Measurements from ENCODE around the gene DSCAML1. TPM values are rescaled to one million over a fixed set of nuclear protein-coding genes. Genes with fewer than 3 reads are reported as not detected.

The DSCAML1 gene
- total RNA-seq, 1 experiment from 2014 or later, result 0.90 TPM

DNA sequence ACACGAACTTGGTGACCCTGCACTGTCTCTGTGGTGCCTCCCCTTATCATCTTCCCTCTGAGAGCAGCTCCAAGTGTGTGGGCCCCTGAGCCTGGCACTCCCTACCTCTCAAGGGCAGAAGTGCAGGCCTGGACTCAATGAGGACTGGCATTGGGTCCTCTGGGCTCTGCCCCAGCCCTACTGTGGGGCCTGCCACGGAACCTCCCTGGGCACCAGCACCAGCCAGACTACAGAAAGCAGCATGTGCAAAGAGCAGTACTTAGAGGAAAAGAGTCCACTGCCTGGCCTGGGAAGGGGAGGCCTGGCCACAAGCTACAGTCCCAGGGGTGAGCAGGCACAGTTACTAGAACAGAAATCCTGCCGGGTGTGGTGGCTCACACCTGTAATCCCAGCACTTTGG, 222.5 kb downstream of the DSCAML1 start:
- ChIA-PET CTCF (interaction anchor here (1.1 kb wide), 1 partner anchor 131 kb away, joined by 3 read pairs; no protein-coding TSS in a partner anchor), POLR2A (no interaction called here)
- Mint-ChIP-seq H3K27ac (no peak overlapping the region), H3K4me1 (no peaks in the 10 kb centered on the region), H3K36me3 (no peaks in the 10 kb centered on the region), H3K4me3 (no peak overlapping the region), H3K9me3 (0 out of 2 replicates have a peak, but pooled peaks cover under 1% of the 10 kb centered on the region), H3K27me3 (ENCODE audit: low read depth) (no peaks in the 10 kb centered on the region)
- ATAC-seq (no peak), DNase-seq (ENCODE audit: low spot score) (no peak)
- TF ChIP-seq, protein P1, sequence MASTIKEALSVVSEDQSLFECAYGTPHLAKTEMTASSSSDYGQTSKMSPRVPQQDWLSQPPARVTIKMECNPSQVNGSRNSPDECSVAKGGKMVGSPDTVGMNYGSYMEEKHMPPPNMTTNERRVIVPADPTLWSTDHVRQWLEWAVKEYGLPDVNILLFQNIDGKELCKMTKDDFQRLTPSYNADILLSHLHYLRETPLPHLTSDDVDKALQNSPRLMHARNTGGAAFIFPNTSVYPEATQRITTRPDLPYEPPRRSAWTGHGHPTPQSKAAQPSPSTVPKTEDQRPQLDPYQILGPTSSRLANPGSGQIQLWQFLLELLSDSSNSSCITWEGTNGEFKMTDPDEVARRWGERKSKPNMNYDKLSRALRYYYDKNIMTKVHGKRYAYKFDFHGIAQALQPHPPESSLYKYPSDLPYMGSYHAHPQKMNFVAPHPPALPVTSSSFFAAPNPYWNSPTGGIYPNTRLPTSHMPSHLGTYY (CRISPR knock-in tag; IDR thresholded peaks at IDR 0.05), result no peak

DNA sequence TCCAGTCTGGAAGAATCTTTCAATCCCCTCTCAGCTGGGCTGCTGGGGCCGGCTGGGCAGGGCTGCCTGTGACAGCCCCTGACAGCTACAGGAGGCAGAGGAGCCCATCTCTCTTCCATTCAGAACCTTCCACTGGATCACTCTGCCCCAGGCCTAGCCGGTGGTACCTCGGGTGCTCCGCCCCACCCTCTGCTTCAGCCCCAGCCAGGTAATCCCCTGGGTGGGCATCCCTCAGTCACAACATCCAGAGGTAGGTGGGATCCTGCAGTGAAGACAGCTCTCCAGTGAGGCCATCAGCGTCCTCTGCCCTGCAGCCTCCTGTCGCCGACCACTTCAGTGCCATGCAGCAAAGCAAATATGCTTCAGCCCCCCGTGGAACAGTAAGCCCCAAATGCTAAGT, 223.7 kb downstream of the DSCAML1 start:
- Mint-ChIP-seq H3K36me3 (no peaks in the 10 kb centered on the region), H3K9me3 (0 out of 2 replicates have a peak, but pooled peaks cover 4% of the 10 kb centered on the region), H3K4me1 (no peaks in the 10 kb centered on the region), H3K4me3 (no peak overlapping the region), H3K27ac (no peak overlapping the region), H3K27me3 (ENCODE audit: low read depth) (no peaks in the 10 kb centered on the region)
- DNase-seq (ENCODE audit: low spot score) (no peak), ATAC-seq (no peak)
- TF ChIP-seq NFE2L1 (CRISPR knock-in tag; IDR thresholded peaks at IDR 0.05) (no peak), OVOL2 (CRISPR knock-in tag; IDR thresholded peaks at IDR 0.05; ENCODE audit: borderline replicate concordance) (no peak), CREM (CRISPR knock-in tag; IDR thresholded peaks at IDR 0.05) (no peak), NR3C1 (CRISPR knock-in tag; conservative IDR thresholded peaks at IDR 0.05; ENCODE audit: low read depth) (no peak)
- TF ChIP-seq, protein P2, sequence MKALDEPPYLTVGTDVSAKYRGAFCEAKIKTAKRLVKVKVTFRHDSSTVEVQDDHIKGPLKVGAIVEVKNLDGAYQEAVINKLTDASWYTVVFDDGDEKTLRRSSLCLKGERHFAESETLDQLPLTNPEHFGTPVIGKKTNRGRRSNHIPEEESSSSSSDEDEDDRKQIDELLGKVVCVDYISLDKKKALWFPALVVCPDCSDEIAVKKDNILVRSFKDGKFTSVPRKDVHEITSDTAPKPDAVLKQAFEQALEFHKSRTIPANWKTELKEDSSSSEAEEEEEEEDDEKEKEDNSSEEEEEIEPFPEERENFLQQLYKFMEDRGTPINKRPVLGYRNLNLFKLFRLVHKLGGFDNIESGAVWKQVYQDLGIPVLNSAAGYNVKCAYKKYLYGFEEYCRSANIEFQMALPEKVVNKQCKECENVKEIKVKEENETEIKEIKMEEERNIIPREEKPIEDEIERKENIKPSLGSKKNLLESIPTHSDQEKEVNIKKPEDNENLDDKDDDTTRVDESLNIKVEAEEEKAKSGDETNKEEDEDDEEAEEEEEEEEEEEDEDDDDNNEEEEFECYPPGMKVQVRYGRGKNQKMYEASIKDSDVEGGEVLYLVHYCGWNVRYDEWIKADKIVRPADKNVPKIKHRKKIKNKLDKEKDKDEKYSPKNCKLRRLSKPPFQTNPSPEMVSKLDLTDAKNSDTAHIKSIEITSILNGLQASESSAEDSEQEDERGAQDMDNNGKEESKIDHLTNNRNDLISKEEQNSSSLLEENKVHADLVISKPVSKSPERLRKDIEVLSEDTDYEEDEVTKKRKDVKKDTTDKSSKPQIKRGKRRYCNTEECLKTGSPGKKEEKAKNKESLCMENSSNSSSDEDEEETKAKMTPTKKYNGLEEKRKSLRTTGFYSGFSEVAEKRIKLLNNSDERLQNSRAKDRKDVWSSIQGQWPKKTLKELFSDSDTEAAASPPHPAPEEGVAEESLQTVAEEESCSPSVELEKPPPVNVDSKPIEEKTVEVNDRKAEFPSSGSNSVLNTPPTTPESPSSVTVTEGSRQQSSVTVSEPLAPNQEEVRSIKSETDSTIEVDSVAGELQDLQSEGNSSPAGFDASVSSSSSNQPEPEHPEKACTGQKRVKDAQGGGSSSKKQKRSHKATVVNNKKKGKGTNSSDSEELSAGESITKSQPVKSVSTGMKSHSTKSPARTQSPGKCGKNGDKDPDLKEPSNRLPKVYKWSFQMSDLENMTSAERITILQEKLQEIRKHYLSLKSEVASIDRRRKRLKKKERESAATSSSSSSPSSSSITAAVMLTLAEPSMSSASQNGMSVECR (CRISPR knock-in tag; IDR thresholded peaks at IDR 0.05; ENCODE audit: borderline replicate concordance), result no peak
- TF ChIP-seq, protein P3, sequence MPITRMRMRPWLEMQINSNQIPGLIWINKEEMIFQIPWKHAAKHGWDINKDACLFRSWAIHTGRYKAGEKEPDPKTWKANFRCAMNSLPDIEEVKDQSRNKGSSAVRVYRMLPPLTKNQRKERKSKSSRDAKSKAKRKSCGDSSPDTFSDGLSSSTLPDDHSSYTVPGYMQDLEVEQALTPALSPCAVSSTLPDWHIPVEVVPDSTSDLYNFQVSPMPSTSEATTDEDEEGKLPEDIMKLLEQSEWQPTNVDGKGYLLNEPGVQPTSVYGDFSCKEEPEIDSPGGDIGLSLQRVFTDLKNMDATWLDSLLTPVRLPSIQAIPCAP (CRISPR knock-in tag; IDR thresholded peaks at IDR 0.05), result no peak
- TF ChIP-seq, protein P4, sequence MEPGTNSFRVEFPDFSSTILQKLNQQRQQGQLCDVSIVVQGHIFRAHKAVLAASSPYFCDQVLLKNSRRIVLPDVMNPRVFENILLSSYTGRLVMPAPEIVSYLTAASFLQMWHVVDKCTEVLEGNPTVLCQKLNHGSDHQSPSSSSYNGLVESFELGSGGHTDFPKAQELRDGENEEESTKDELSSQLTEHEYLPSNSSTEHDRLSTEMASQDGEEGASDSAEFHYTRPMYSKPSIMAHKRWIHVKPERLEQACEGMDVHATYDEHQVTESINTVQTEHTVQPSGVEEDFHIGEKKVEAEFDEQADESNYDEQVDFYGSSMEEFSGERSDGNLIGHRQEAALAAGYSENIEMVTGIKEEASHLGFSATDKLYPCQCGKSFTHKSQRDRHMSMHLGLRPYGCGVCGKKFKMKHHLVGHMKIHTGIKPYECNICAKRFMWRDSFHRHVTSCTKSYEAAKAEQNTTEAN (CRISPR knock-in tag; IDR thresholded peaks at IDR 0.05), result no peak
- CTCF ChIA-PET, result interaction anchor here (0.5 to 2.3 kb wide), 2 partner anchors 23 to 147 kb away, joined by 3 to 8 read pairs; no protein-coding TSS in a partner anchor
- POLR2A ChIA-PET, result no interaction called here

DNA sequence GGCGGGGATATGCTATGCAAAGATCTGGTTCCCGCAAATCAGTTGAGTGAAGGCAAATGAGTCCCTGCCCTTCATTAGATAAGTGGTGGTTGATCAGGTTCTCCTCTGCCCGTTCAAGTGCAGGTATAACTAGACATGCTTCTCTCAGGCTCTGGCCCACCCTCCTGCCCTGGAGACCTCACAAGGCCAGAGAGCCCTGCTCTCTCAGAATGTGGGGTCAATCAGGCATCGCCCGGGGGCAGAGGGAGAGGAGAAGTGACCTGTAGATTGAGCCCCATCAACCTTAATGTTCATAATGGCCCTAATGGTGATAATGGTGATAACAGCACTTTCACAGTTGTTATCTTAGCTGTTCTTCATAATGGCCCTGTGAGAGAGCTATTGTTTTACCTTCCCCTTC, 224.3 kb downstream of the DSCAML1 start:
- no peaks in the 10 kb centered on the region for H3K36me3 Mint-ChIP-seq
- POLR2A ChIA-PET, result no interaction called here
- no peak overlapping the region for H3K4me3 Mint-ChIP-seq
- no peak for ATAC-seq
- H3K4me1 Mint-ChIP-seq, result no peaks in the 10 kb centered on the region
- no peaks in the 10 kb centered on the region for H3K27me3 Mint-ChIP-seq (ENCODE audit: low read depth)
- 0 out of 2 replicates have a peak, but pooled peaks cover 4% of the 10 kb centered on the region for H3K9me3 Mint-ChIP-seq
- no peak for TF ChIP-seq ZNF232 (CRISPR knock-in tag; IDR thresholded peaks at IDR 0.05)
- TF ChIP-seq NFATC4 (CRISPR knock-in tag; IDR thresholded peaks at IDR 0.05), result no peak
- no peak for TF ChIP-seq TEAD1 (CRISPR knock-in tag; IDR thresholded peaks at IDR 0.05)
- no peak for TF ChIP-seq CREB1 (CRISPR knock-in tag; IDR thresholded peaks at IDR 0.05)
- TF ChIP-seq, protein P5, sequence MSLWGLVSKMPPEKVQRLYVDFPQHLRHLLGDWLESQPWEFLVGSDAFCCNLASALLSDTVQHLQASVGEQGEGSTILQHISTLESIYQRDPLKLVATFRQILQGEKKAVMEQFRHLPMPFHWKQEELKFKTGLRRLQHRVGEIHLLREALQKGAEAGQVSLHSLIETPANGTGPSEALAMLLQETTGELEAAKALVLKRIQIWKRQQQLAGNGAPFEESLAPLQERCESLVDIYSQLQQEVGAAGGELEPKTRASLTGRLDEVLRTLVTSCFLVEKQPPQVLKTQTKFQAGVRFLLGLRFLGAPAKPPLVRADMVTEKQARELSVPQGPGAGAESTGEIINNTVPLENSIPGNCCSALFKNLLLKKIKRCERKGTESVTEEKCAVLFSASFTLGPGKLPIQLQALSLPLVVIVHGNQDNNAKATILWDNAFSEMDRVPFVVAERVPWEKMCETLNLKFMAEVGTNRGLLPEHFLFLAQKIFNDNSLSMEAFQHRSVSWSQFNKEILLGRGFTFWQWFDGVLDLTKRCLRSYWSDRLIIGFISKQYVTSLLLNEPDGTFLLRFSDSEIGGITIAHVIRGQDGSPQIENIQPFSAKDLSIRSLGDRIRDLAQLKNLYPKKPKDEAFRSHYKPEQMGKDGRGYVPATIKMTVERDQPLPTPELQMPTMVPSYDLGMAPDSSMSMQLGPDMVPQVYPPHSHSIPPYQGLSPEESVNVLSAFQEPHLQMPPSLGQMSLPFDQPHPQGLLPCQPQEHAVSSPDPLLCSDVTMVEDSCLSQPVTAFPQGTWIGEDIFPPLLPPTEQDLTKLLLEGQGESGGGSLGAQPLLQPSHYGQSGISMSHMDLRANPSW (CRISPR knock-in tag; conservative IDR thresholded peaks at IDR 0.05; ENCODE audit: low read depth), result no peak
- no peak for TF ChIP-seq ATF1 (CRISPR knock-in tag; IDR thresholded peaks at IDR 0.05)
- TF ChIP-seq PRRX2 (CRISPR knock-in tag; IDR thresholded peaks at IDR 0.05), result no peak
- TF ChIP-seq, protein P6, sequence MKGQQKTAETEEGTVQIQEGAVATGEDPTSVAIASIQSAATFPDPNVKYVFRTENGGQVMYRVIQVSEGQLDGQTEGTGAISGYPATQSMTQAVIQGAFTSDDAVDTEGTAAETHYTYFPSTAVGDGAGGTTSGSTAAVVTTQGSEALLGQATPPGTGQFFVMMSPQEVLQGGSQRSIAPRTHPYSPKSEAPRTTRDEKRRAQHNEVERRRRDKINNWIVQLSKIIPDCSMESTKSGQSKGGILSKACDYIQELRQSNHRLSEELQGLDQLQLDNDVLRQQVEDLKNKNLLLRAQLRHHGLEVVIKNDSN (CRISPR knock-in tag; IDR thresholded peaks at IDR 0.05), result no peak
- no peak for TF ChIP-seq ZNF317 (CRISPR knock-in tag; IDR thresholded peaks at IDR 0.05; ENCODE audit: borderline replicate concordance, low read depth)
- no peak for TF ChIP-seq JUN (CRISPR knock-in tag; IDR thresholded peaks at IDR 0.05)
- H3K27ac Mint-ChIP-seq, result no peak overlapping the region
- CTCF ChIA-PET, result interaction anchor here (0.5 to 2.3 kb wide), 2 partner anchors 23 to 146 kb away, joined by 3 to 8 read pairs; no protein-coding TSS in a partner anchor
- DNase-seq (ENCODE audit: low spot score), result peak; percentile 3
